ENCODE data around the gene GON7.
A peak's percentile ranks its signal among the peaks of the same experiment; 100 is the strongest.
"Not testable (repeated sequence)": the region's sequence is repeated elsewhere in the genome, so short reads cannot be mapped to it uniquely, and the experiment has no call there.

GON7 gene, protein sequence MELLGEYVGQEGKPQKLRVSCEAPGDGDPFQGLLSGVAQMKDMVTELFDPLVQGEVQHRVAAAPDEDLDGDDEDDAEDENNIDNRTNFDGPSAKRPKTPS

DNA sequence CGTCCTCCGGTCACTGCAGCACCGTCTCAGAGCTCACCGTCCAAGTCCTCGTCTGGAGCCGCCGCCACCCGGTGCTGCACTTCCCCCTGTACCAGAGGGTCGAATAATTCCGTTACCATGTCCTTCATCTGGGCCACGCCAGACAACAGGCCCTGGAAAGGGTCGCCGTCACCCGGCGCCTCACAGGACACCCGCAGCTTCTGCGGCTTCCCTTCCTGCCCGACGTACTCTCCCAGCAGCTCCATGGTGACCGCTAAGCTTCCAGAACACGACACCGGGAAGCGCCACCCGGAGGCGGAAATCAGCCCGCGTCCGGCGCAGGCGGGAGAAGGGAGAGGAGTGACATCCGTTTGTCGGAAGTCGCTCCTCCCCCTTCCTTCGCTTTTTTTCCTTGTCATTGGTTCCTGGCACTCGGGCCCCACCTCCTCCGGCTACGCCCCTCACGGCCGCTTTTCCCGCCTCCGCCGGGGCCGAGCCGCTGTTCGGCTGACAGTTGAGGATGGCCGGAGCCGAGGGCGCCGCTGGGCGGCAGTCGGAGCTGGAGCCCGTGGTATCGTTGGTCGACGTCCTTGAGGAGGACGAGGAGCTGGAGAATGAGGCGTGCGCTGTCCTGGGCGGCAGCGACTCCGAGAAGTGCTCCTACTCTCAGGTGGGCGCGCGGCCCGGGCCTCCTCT, at the start of gene GON7, which contains the start of gene UBR7:
GON7 (minus strand) TSS at position 273 of the 675 bp plus-strand sequence; CDS start at position 245, 28 bp downstream.
UBR7 (plus strand) TSS at position 464 of the 675 bp plus-strand sequence; CDS start at position 500, 36 bp downstream.
- peak; percentile 93 for DNase-seq

DNA sequence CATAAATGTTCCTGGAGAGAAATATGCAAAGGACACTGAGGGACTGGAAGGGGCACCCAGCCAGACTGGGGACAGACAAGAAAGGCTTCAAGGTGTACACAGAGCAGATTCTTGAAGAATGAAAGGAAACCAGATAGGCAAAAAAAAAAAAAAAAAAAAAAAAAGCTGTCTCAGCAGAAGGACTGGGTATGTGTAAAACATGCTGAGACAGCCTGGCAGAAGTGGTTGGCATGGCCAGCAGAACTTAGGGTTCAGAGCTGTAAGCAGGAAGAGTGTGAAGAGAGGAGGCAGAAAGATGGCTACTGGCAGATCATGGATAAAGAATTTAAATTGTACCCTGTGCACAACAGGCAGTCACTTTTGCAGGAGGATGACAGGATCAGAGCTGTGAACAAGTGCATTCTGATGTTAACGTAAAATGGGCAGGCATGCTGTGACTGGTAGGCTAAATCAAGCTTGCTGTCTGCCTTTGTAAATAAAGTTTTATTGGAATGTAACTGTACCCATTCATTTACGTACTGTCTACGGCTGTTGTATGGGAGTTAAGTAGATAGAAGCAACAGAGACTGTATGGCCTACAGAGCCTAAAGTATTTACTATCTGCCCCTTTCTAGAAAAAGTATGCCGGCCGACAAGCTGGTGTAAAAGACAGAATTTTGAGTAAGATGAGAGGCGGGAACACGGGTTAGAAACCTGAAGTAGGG, 42.4 kb upstream of the GON7 start:
- DNase-seq = no peak

DNA sequence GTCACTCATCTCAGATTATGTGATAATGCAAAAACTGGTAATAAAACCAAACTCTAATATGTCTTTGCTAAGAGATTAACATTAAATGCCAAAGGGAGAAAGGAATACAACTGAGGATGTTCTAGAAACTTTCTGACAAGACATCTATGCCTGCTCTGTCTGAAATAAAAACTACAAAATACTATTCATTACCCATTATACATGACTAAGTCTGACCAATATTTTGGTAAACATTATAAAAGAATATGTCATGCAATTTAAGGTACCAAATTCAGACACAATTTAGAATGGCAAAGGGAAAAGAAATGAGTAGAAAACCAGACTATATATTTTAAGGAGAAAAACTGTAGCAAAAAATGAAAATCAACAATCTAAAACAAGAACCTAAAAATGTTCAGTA, 39.7 kb upstream of the GON7 start:
- DNase-seq = no peak

DNA sequence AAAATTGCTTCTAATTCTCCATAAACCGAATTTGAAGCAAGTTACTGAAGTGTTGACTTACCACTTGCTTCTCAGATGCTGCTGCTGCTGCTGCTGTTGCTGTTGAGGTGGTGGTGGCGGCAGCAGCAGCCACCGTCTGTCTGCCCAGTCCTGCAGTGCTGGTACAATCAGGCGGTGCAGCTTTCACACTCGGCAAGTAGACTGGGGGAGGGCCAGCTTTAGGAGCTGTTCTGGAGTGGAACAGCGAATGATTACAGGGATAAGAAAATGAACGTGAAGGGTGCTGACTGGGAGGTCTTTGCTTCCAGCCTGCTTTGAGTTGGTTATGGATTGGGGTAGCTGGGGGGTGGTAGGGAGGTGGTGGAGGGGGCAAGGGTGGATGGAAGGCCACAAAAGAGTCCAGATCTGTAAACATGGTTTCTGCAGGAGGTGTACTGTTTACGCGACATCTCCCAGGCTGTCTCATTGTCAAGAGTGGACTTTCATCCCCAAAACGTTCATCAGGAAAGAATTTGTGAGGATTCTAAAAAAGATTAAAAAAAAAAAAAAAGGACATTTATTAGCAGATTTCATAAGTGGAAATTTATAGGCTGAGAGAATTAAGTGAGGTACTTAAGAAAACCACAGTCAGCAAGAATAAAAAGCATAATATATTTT, 39.0 kb upstream of the GON7 start:
- no peak for DNase-seq

DNA sequence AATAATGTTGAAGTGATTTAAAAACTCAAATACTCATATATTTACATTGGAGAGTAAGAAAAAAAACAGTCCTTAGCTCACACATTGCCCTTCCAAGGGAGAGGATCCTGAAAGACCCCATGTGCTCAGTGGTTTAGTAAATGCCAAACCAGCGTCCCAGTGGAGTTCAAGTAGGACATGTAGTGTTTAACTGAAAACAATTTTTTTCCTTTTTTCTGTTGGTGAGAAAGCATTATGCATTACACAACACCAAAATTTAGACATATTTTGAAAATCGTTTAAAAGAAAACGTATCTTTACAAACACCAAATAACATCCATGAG, 33.8 kb upstream of the GON7 start:
- DNase-seq = no peak

DNA sequence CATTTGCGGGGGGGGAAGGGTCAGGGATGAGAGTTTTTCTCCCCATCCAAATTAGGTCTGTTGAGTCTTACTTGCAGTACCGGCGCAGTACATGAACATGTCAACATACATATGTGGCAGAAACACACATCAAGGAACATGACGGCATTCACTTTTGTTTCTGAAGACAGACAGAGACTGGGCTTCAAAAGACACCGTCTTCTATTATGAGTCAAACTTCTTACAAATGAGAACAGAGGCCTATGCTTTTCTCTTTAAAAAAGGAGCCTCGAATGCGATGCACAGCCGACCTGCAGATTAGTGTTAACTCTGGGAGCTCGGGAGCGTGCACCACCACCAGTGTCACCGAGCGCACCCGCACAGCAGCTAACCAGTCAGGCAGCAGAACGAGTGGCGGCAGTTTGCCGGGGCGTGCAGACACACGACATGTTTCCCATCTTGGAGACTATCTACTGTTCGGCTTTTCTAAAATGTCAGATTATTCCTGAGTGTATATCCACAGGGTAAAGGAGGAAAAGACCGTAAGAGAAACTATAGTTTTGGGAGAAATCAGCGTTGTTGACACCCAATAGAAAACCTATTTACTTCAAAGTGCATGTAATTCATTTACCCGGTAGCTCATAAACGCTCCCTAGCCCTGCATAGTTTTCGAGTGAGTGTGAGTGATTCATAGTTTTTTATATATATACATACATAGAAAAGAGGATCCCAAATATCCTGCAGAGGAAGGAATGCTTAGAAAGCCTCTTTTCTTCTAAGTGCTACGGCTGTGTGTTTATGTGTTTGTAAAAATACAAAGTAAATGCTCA, 33.2 kb upstream of the GON7 start:
- no peak for DNase-seq

DNA sequence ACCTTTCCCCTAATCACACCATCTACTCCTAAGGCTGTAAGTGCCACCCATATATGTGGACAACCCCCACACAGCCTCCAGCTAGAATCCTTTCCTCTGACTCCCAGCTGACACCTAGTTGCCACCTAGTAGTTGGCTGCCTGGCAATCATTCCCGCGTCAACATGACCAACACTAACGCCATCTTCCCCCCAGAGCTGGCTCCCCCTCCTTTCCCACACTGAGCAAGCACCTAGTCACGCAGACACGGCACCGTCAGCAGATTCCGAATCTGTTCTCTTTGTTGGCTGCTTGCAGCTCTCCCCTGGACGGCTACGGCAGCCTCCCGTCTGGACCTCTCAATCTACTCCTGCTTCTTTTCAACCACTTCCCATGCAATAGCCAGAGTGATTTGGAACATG, 27.9 kb upstream of the GON7 start:
- no peak for DNase-seq

DNA sequence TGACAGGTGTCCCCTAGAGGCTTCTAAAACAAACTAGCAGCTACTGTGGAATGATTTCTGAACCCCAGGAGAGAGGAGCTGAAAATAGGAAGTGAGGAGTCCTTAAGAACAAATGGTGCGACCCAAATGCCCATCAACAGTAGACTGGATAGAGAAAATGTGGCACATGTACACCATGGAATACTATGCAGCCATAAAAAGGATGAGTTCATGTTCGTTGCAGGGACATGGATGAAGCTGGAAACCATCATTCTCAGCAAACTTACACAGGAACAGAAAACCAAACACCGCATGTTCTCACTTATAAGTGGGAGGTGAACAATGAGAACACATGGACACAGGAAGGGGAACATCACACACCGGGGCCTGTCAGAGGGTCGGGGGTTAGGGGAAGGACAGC, 26.2 kb upstream of the GON7 start:
- not testable (repeated sequence) for DNase-seq

DNA sequence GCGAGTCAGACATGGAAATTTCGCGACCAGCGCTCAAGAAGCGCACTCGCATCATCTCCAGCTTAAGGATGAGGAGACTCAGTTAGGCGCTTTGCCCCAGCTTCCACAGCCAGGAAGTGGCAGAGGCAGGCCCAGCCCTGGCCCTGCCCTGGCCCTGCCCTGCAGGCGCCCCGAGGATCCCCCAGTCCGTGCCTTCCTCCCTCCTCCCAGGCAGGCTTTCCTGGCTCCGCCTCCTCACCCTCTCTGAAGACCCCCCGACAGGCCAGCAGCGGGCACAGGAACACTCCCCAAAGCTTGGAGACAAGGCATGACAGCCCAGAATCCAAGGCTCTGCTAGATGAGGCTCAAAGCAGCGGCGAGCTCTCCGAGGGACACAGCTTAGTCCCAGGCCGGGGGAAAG, 25.3 kb upstream of the GON7 start:
- no peak for DNase-seq

DNA sequence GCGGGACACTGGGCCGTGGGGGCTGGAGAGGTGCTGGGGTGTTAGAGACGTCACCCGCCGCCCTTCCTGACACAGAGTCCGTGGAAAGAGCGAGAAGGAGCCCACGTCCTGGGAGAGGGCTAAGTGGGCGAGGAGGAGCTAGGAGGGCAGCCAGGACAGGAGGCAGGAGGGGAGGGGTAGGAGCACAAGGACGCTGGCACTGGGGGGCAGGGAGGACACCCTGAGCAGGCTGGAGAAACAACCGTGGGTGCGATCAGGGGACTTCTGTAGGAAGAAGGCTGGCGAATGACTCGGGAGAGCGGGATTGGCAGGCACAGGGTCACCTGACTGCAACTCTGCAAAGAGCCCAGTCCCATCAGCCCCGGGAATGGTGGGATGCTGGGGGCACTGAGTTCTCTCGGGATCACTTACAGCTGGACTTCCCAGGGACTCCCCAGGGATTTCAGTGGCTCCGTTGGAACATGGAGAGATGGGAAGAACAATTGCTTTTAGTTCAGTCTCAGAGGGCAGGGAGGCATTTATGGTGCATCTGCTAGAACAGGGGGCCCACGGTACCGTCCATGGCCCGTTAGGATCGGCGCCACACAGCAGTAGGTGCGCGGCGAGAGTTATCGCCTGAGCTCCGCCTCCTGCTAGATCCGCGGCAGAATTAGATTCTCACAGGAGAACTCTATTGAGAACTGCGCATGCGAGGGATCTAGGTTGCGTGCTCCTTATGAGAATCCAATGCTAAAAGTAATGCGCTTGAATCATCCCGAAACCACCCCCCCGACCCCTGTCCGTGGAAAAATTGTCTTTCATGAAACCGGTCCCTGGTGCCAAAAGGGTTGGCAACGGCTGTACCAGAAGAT, 24.5 kb upstream of the GON7 start:
- DNase-seq = no peak

DNA sequence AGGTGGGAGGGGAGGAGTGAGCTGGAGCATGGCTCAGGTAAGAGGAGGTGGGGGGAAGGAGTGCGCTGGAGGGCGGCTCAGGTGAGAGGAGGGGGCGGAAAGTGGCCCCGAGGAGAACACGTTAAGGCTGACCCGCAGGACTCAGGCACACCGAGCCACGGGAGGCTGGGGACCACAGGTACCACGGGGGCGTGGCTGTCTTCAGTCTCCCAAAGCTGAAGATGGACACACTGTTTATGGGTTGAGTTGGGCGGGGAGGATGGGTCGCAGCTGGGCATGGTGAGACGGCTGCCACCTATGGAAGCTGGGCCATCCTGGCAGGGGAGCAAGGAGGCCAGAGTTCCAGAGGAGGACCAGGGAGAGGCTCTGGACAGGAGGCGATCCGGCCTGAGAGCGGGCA, 23.7 kb upstream of the GON7 start:
- no peak for DNase-seq

DNA sequence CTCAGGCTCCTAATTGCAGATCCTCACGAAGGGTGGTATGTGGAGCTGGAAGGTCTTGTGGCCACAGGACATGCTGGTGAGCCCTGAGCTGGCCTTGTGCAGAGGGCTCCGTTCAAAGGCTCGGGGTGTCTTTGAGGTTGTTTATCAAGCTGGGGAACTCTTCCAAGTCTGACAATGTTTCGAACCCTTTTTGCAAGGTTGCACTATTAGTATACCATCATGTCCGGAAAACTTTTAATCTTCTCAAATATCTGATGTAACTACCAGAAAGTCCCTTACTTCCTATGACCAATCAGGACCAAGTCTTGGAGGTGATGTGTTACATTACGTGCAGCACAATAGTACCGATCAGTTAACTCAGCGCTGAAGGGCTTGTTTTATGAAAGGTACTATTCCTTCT, 21.7 kb upstream of the GON7 start:
- no peak for DNase-seq

DNA sequence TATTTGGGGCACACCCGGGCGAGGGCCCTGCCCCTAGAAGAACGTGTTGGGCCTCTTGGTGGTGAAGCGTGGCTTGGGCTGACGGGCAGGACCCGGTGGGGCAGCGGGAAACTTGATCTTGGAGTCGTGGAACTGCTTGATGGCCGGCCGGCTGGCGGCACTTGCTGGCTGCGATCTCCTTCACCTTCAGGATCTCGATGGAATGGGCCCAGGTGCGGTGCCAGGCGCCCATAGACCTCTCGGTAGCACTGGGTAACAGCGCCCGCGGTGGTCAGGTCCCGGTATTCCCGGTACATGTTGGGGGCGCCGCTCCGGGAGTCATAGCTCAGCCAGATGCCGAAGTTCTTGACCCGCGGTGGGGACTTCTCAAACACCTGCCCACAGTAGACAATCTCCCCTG, 16.7 kb upstream of the GON7 start:
- DNase-seq = no peak

DNA sequence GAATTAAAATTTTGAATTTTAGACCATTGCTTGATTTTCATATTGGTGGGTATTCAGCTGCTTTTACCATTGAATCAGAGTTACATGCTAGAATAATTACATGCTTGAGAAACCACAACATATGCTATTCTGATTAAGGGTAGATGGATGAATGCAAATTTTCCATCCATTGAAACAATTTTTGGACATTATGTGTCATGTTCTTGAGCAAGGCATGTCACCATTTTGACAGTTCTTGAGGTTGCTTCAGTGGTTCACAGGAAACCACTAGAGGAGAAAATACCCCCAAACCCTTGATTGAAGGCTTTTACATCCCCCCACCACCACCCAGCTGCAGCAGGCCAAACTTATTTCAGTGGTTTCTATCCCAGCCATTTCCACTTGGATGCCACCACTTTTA, 13.6 kb upstream of the GON7 start:
- no peak for DNase-seq

DNA sequence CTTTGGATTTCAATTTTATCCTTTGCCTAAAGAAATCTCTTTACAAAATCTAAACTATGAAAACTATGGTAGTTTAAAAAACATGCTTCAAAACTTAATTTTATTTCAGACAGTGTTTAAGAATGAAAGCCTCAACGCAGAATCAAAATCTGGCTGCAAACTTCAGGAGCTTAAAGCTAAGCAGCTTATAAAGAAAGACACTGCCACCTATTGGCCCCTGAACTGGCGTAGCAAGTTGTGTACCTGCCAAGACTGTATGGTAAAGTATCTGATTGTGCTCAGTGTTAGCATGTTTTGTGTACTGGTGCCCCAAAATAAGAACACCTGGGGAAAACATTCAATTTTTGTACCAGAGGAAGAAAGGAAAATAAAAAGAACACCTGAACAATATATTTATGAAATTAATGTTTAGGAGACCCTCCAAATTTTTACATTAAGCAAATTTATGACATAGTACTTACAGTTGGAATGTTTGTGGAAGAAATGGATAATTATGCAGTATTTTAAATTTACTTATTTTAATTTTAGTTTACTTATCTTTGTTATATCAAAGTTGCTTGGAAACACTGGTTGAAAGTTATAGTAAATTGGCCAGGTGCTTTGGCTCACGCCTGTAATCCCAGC, 12.3 kb upstream of the GON7 start:
- no peak for DNase-seq

DNA sequence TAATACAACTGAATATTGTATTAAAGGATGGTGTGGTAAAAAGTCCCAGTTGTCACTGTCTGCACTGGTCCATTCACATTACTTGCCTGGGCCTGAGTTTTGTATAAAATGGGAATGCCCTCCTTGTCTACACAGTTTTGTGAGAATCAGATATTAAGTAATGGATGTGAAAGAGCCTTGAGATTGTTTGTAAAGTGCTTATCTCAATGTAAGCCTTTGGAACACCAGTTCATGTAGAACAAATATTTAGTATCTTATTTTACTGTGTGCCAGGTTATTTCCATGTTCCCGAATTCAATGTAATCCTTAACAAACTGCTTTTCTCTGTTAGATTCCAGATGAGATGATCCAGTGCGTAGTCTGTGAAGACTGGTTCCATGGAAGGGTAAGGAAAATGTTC, 7.7 kb upstream of the GON7 start:
- DNase-seq = no peak

DNA sequence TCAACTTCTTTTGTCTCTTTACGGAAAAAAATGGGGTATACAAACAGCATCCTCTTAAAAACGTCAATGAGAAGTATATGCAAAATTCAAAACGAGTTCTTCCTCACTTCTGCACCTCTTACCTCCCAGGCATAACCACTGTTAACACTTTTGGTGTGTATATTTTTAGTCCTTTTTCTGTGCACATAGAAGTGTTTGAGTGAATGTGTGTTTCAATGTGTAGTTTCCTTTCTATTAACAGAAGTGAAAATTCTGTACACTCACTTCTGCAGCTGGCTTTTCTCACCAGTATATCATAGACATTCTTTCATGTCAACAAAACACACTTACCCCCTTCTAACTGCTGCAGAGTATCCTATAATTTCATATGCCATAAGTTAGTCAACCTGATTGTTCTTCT, 5.6 kb upstream of the GON7 start:
- no peak for DNase-seq

DNA sequence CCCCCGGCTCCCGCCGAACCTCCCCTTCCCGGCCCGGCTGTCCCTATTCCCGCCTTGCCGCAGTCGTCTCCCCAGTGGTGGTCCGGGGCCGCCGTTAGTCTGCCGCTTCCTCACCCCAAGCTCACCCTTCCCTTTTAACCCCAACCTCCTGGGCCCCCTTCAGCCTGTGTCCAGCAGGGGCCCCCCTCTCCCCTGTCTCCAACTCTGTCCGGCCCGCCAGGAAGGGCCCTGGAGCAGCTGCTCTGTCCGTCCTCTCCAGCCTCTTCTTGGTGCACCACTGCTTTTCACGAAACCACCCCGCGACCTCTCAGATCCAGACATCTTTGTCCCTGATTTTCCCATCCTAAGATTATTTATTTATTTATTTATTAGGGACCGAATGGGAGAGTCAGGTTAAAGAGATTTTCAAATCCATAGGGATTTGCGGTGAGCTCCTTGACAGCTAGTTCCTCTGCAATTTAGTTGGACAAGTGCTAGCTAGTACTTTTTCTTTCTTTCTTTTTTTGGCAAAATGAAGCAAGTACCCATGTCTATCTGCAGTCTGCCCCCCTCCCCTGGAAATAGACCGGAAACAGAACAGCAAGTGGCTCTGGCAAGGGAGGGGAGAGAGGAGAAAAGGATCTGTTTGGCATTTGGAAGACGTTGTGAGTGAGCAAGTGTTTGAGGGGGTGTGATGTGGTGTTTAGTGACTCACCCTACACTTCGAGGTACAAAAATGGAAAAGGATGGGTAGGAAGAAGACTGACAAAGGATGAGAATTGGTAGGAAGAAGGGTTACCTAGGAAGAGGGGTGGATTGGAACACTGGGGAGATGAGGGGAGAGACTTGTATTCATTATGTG, 823 bp upstream of the GON7 start:
- DNase-seq = no peak

DNA sequence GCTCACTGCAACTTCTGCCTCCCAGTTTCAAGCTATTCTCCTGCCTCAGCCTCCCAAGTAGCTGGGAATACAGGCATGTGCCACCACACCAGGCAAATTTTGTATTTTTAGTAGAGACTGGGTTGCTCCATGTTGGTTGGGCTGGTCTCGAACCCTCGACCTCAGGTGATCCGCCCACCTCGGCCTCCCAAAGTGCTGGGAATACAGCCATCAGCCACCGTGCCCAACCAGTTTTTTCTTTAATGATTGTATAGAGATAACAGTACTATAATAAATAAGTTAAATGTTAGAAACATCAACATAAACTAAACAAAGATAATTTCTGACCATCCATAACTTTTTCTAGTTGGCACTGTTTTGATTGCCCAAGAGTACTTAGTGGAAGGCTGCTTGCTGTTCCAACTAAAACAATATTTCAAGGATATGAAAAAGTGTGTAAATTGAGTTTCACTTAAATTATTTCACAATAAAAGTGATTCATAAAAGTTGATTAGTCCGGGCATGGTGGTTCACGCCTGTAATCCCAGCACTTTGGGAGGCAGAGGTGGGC, 5.6 kb downstream of the GON7 start:
- no peak for DNase-seq

DNA sequence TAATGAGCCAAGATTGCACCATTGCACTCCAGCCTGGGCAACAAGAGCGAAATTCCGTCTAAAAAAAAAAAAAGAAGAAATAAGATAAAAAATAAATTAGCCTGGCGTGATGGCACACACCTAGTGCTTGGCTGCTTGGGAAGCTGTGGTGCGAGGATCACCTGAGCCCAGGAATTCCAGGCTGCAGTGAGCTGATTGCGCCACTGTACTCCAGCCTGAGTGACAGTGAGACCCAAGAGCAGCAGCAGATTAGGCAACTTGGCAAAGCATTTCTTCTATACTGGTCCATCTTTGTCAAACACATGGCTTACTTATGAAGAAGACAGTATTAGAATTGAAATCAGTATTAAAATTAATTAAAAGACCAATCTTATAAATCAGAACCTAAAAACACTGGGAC, 6.3 kb downstream of the GON7 start:
- no peak for DNase-seq

DNA sequence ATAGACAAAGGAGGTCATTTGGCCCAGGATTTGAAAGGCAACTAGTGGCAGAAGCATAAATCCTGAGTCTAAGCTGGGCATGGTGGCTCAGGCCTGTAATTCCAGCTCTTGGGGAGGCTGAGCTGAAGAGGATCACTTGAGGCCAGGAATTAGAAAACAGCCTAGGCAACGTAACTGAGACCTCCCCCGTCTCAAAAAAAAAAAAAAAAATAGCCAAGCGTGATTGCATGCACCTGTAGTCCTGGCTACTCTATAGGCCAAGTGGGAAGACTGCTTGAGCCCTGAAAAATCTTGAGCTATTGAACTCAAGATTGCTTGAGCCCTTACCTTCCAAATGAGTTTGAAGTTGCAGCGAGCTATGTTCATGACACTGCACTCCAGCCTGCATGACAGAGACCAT, 7.8 kb downstream of the GON7 start:
- DNase-seq = no peak
